HepG2 (cell line): ENCODE measurements around the gene SLC25A45. TPM values are rescaled to one million over a fixed set of nuclear protein-coding genes. Genes with fewer than 3 reads are reported as not detected.

ENCODE experiments used
- FOXP1 ChIP-seq, 2 experiments: fragments of 450-650 bp in 1 of 2; IDR thresholded peaks; 2 replicates each; pipeline ENCODE4 v1.6.1; 2017 to 2018; ENCODE audit warnings: antibody characterized with exemption in 1 of 2
- HOXA5 ChIP-seq: sonication (generic); formaldehyde crosslinking; IDR thresholded peaks from 2 replicates; pipeline ENCODE4 v1.4.0; 2020; ENCODE audit warnings: missing genetic modification reagents
- KAT7 ChIP-seq: IDR thresholded peaks from 2 replicates; pipeline ENCODE4 v1.6.1; 2018; ENCODE audit warnings: borderline replicate concordance, missing compliant biosample characterization
- KDM2A ChIP-seq: sonication (generic); formaldehyde crosslinking; IDR thresholded peaks from 2 replicates; pipeline ENCODE4 v1.4.0; 2020; ENCODE audit warnings: low read depth, missing genetic modification reagents, borderline replicate concordance
- MEF2D ChIP-seq: sonication (generic); formaldehyde crosslinking; IDR thresholded peaks from 2 replicates; pipeline ENCODE4 v1.5.1; 2020; ENCODE audit warnings: mild to moderate bottlenecking, missing genetic modification reagents
- NCOA1 ChIP-seq: sonication (generic); formaldehyde crosslinking; IDR thresholded peaks from 2 replicates; pipeline ENCODE4 v1.9.0; 2021; ENCODE audit warnings: missing genetic modification reagents
- SSRP1 ChIP-seq: IDR thresholded peaks from 2 replicates; pipeline ENCODE4 v1.6.1; 2016; ENCODE audit warnings: control low read depth
- ZBTB38 ChIP-seq: sonication (generic); formaldehyde crosslinking; IDR thresholded peaks from 2 replicates; pipeline ENCODE4 v1.5.1; 2020; ENCODE audit warnings: mild to moderate bottlenecking, missing genetic modification reagents
- ZIK1 ChIP-seq: sonication (generic); formaldehyde crosslinking; IDR thresholded peaks from 2 replicates; pipeline ENCODE4 v1.5.0; 2020; ENCODE audit warnings: mild to moderate bottlenecking, low read depth, missing genetic modification reagents, borderline replicate concordance
- ZNF121 ChIP-seq: sonication (generic); formaldehyde crosslinking; IDR thresholded peaks from 2 replicates; pipeline ENCODE4 v1.5.0; 2020; ENCODE audit warnings: mild to moderate bottlenecking, missing genetic modification reagents
- ZNF337 ChIP-seq: sonication (generic); formaldehyde crosslinking; IDR thresholded peaks from 2 replicates; pipeline ENCODE4 v1.5.1; 2020; ENCODE audit warnings: missing genetic modification reagents, low read depth, mild to moderate bottlenecking, borderline replicate concordance
- ZNF362 ChIP-seq: sonication (generic); formaldehyde crosslinking; IDR thresholded peaks from 2 replicates; pipeline ENCODE4 v1.4.0; 2020; ENCODE audit warnings: missing genetic modification reagents, mild to moderate bottlenecking, borderline replicate concordance
- ZNF614 ChIP-seq: IDR thresholded peaks from 2 replicates; pipeline ENCODE4 v1.6.1; 2018; ENCODE audit warnings: missing biosample characterization, missing genetic modification reagents, inconsistent platforms, borderline replicate concordance
- ZNF670 ChIP-seq: sonication (generic); formaldehyde crosslinking; IDR thresholded peaks from 2 replicates; pipeline ENCODE4 v1.8.0; 2022; ENCODE audit warnings: mild to moderate bottlenecking, missing genetic modification reagents, borderline replicate concordance
- ZNF772 ChIP-seq: sonication (generic); formaldehyde crosslinking; IDR thresholded peaks from 2 replicates; pipeline ENCODE4 v1.5.0; 2020; ENCODE audit warnings: mild to moderate bottlenecking, missing genetic modification reagents
- ZSCAN21 ChIP-seq: sonication (generic); formaldehyde crosslinking; IDR thresholded peaks from 2 replicates; pipeline ENCODE4 v1.8.0; 2022; ENCODE audit warnings: mild to moderate bottlenecking, missing genetic modification reagents, moderate library complexity, borderline replicate concordance
- polyA plus RNA-seq, 8 experiments: library from polyadenylated mRNA; depleted of rRNA in 3 of 8; stranded (reverse) in 7 of 8; unstranded in 1 of 8; fragments of >200 nt; fragmentation: Illumina TruSeq in 4 of 8; extraction: Trizol in 4 of 8; gene quantifications; 2 replicates each; pipeline versions ENCODE4 v1.2.1 to v1.2.3, GENCODE V29; 2011 to 2016; ENCODE audit warnings: low read depth in 4 of 8, missing spikeins in 1 of 8, mixed read lengths in 1 of 8; ENCODE audit not compliant: insufficient read depth in 1 of 8
- total RNA-seq, 5 experiments: library from RNA; depleted of rRNA; stranded (reverse); fragments of >200 nt; fragmentation: Illumina TruSeq; extraction: Trizol; gene quantifications; 2 replicates each; pipeline ENCODE4 v1.2.3, GENCODE V29; 2016; ENCODE audit warnings: low read depth in 1 of 5
- TF ChIP-seq, protein P1 (sequence below): sonication (generic); formaldehyde crosslinking; IDR thresholded peaks from 2 replicates; pipeline ENCODE4 v1.8.0; 2022; ENCODE audit warnings: mild to moderate bottlenecking, missing genetic modification reagents, borderline replicate concordance
- TF ChIP-seq, protein P2 (sequence below): sonication (generic); formaldehyde crosslinking; IDR thresholded peaks from 2 replicates; pipeline ENCODE4 v1.4.0; 2020; ENCODE audit warnings: missing genetic modification reagents, low read depth, mild to moderate bottlenecking, borderline replicate concordance
- TF ChIP-seq, protein P3 (sequence below): sonication (generic); formaldehyde crosslinking; IDR thresholded peaks from 2 replicates; pipeline ENCODE4 v1.4.0; 2020; ENCODE audit warnings: low read depth, mild to moderate bottlenecking, missing genetic modification reagents
- TF ChIP-seq, protein P4 (sequence below): sonication (generic); formaldehyde crosslinking; IDR thresholded peaks from 2 replicates; pipeline ENCODE4 v1.4.0; 2020; ENCODE audit warnings: missing genetic modification reagents, borderline replicate concordance

Gene SLC25A45
- total and polyA plus RNA-seq, 2 of the 13 experiments (the other 11 are each of a cell fraction or from before 2014, with no cell fraction given) = 1.2 to 3.4 TPM

- TF ChIP-seq ZNF772 (peak; percentile 54; the same call in 1 of the 2 replicates), SSRP1 (CRISPR knock-in tag) (peak; percentile 39; the same call in 1 of the 2 replicates), ZIK1 (CRISPR knock-in tag) (no peak), ZNF670 (no peak), ZSCAN21 (no peak; the same call in 1 of the 2 replicates), HOXA5 (CRISPR knock-in tag) (no peak), ZNF121 (0 out of 2 replicates have a peak, but pooled peaks have one; percentile 38), NCOA1 (0 out of 2 replicates have a peak, but pooled peaks have one; percentile 20), ZNF362 (peak; percentile 23; the same call in 1 of the 2 replicates), ZNF614 (CRISPR knock-in tag) (peak; percentile 47; the same call in 1 of the 2 replicates), KDM2A (CRISPR knock-in tag) (peak; percentile 30; the same call in 1 of the 2 replicates), KAT7 (CRISPR knock-in tag) (no peak; the same call in 1 of the 2 replicates), ZBTB38 (no peak), MEF2D (CRISPR knock-in tag) (peak; percentile 71), FOXP1 (IDR thresholded peaks at IDR 0.05) (no peak), FOXP1 (CRISPR knock-in tag; IDR thresholded peaks at IDR 0.05) (peak; percentile 70), ZNF337 (no peak)
- TF ChIP-seq, protein P1, sequence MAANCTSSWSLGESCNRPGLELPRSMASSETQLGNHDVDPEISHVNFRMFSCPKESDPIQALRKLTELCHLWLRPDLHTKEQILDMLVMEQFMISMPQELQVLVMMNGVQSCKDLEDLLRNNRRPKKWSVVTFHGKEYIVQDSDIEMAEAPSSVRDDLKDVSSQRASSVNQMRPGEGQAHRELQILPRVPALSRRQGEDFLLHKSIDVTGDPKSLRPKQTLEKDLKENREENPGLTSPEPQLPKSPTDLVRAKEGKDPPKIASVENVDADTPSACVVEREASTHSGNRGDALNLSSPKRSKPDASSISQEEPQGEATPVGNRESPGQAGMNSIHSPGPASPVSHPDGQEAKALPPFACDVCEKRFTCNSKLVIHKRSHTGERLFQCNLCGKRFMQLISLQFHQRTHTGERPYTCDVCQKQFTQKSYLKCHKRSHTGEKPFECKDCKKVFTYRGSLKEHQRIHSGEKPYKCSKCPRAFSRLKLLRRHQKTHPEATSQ (CRISPR knock-in tag) = no peak
- TF ChIP-seq, protein P2, sequence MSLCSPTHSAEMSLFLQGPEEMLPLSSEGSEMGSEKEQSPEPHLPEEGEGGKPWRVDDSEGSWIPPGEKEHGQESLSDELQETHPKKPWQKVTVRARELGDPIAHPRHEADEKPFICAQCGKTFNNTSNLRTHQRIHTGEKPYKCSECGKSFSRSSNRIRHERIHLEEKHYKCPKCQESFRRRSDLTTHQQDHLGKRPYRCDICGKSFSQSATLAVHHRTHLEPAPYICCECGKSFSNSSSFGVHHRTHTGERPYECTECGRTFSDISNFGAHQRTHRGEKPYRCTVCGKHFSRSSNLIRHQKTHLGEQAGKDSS = 0 out of 2 replicates have a peak, but pooled peaks have one; percentile 29
- TF ChIP-seq, protein P3, sequence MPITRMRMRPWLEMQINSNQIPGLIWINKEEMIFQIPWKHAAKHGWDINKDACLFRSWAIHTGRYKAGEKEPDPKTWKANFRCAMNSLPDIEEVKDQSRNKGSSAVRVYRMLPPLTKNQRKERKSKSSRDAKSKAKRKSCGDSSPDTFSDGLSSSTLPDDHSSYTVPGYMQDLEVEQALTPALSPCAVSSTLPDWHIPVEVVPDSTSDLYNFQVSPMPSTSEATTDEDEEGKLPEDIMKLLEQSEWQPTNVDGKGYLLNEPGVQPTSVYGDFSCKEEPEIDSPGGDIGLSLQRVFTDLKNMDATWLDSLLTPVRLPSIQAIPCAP (CRISPR knock-in tag) = no peak
- TF ChIP-seq, protein P4, sequence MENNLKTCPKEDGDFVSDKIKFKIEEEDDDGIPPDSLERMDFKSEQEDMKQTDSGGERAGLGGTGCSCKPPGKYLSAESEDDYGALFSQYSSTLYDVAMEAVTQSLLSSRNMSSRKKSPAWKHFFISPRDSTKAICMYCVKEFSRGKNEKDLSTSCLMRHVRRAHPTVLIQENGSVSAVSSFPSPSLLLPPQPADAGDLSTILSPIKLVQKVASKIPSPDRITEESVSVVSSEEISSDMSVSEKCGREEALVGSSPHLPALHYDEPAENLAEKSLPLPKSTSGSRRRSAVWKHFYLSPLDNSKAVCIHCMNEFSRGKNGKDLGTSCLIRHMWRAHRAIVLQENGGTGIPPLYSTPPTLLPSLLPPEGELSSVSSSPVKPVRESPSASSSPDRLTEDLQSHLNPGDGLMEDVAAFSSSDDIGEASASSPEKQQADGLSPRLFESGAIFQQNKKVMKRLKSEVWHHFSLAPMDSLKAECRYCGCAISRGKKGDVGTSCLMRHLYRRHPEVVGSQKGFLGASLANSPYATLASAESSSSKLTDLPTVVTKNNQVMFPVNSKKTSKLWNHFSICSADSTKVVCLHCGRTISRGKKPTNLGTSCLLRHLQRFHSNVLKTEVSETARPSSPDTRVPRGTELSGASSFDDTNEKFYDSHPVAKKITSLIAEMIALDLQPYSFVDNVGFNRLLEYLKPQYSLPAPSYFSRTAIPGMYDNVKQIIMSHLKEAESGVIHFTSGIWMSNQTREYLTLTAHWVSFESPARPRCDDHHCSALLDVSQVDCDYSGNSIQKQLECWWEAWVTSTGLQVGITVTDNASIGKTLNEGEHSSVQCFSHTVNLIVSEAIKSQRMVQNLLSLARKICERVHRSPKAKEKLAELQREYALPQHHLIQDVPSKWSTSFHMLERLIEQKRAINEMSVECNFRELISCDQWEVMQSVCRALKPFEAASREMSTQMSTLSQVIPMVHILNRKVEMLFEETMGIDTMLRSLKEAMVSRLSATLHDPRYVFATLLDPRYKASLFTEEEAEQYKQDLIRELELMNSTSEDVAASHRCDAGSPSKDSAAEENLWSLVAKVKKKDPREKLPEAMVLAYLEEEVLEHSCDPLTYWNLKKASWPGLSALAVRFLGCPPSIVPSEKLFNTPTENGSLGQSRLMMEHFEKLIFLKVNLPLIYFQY (CRISPR knock-in tag) = no peak
Measured at GRCh38 chr11:65419772-65420481, 37.5 kb upstream of the SLC25A45 start (continued).
